HepG2 (cell line): ENCODE data around the gene ANXA10. TPM values are rescaled to one million over a fixed set of nuclear protein-coding genes. Genes with fewer than 3 reads are reported as not detected.
A peak's percentile ranks its signal among the peaks of the same experiment; 100 is the strongest.

Source experiments
- ATAC-seq: fragments of 200-7000 bp; cut with Tn5 transposase; 3 replicates; pipeline ENCODE4 v1.9.1; 2020; ENCODE audit warnings: mild to moderate bottlenecking, moderate library complexity
- BruUV-seq: library from RNA; stranded (reverse); fragments of 400-500 nt; replicated peaks from 2 replicates; lab custom pipeline; 2021; lab: Mats Ljungman, UMichigan
- CTCF ChIA-PET: fragments of 300-600 bp; formaldehyde crosslinking; extraction: SDS; loops from one replicate; lab custom pipeline; 2021; ENCODE audit warnings: low total read pairs, inconsistent platforms, low intra/inter-chr PET ratio; lab: Yijun Ruan, JAX
- POLR2A ChIA-PET: fragments of 350-600 bp; sonication (Branson Sonifier 250); formaldehyde crosslinking; loops from one replicate; lab custom pipeline; 2020; ENCODE audit warnings: antibody characterized with exemption, inconsistent platforms; lab: Yijun Ruan, JAX
- DNase-seq: peaks from one replicate; pipeline ENCODE4 v3.0.0-alpha.2; 2015; ENCODE audit warnings: low spot score
- FAIRE-seq: peaks from 3 replicates; lab custom pipeline; 2011; peaks lifted over from hg19 to GRCh38; lab: Jason Lieb, UNC
- H2AFZ ChIP-seq: one replicate; pipeline ENCODE4 v1.6.1; 2011; ENCODE audit warnings: low read length, inconsistent platforms
- H3K27ac ChIP-seq: fragments of 300-600 bp; 3 replicates; pipeline ENCODE4 v1.8.0; 2011; ENCODE audit warnings: mixed run types, mild to moderate bottlenecking, mixed read lengths, low read length, inconsistent platforms; ENCODE audit not compliant: insufficient read depth; ENCODE audit errors: extremely low read length
- H3K27me3 ChIP-seq, 2 experiments: fragments of 200-600 bp in 1 of 2; 2 replicates in 1 of 2; 3 replicates in 1 of 2; pipeline versions ENCODE4 v1.6.0 to v1.8.0; 2011; ENCODE audit warnings: low read length in 2 of 2, mild to moderate bottlenecking in 2 of 2, moderate library complexity in 2 of 2, inconsistent platforms in 1 of 2; ENCODE audit not compliant: insufficient read depth in 2 of 2, control insufficient read depth in 1 of 2
- H3K36me3 ChIP-seq, 2 experiments: fragments of 200-600 bp in 1 of 2; replicated peaks in 1 of 2; 2 replicates in 1 of 2; 3 replicates in 1 of 2; pipeline versions ENCODE4 v1.5.1 to v1.8.0; 2011; ENCODE audit warnings: low read length in 2 of 2, inconsistent platforms in 1 of 2; ENCODE audit not compliant: insufficient read depth in 2 of 2, control insufficient read depth in 1 of 2
- H3K4me1 ChIP-seq: 2 replicates; pipeline ENCODE4 v1.5.1; 2012; ENCODE audit warnings: low read length, inconsistent platforms; ENCODE audit not compliant: insufficient read depth
- H3K4me2 ChIP-seq: 2 replicates; pipeline ENCODE4 v1.6.0; 2011; ENCODE audit warnings: low read depth, low read length, inconsistent platforms
- H3K4me3 ChIP-seq, 3 experiments: fragments of 200-600 bp in 1 of 3; sonication (generic), shearing (Covaris generic) in 1 of 3; replicated peaks in 1 of 3; 2 replicates each; pipeline ENCODE4 v1.5.1; 2011 to 2016; ENCODE audit warnings: low read length in 3 of 3, inconsistent platforms in 2 of 3, low read depth in 2 of 3, mild to moderate bottlenecking in 2 of 3, control low read depth in 1 of 3, mixed read lengths in 1 of 3; ENCODE audit not compliant: insufficient read depth in 1 of 3
- H3K79me2 ChIP-seq: one replicate; pipeline ENCODE4 v1.6.1; 2011; ENCODE audit warnings: low read length, inconsistent platforms; ENCODE audit not compliant: insufficient read depth
- H3K9ac ChIP-seq: 2 replicates; pipeline ENCODE4 v1.6.0; 2011; ENCODE audit warnings: mild to moderate bottlenecking, low read depth, low read length, inconsistent platforms; ENCODE audit not compliant: insufficient read depth
- H3K9me3 ChIP-seq: 2 replicates; pipeline ENCODE4 v1.5.1; 2012; ENCODE audit warnings: mild to moderate bottlenecking, low read length
- H4K20me1 ChIP-seq: 2 replicates; pipeline ENCODE4 v1.6.0; 2011; ENCODE audit warnings: inconsistent platforms, mild to moderate bottlenecking, low read length, moderate library complexity; ENCODE audit not compliant: insufficient read depth
- FOXC1 ChIP-seq: sonication (generic); formaldehyde crosslinking; IDR thresholded peaks from 2 replicates; pipeline ENCODE4 v1.8.0; 2022; ENCODE audit warnings: mild to moderate bottlenecking, missing genetic modification reagents, borderline replicate concordance
- GLMP ChIP-seq: sonication (generic); formaldehyde crosslinking; IDR thresholded peaks from 2 replicates; pipeline ENCODE4 v1.9.0; 2021; ENCODE audit warnings: missing genetic modification reagents, mild to moderate bottlenecking, borderline replicate concordance
- HNF4A ChIP-seq: sonication (generic); formaldehyde crosslinking; IDR thresholded peaks from 2 replicates; pipeline ENCODE4 v1.4.0; 2020; ENCODE audit warnings: missing genetic modification reagents
- PAXIP1 ChIP-seq: sonication (generic); formaldehyde crosslinking; conservative IDR thresholded peaks from 2 replicates; pipeline ENCODE4 v1.4.0; 2020; ENCODE audit warnings: mild to moderate bottlenecking, missing genetic modification reagents, moderate library complexity
- PHF20 ChIP-seq: sonication (generic); formaldehyde crosslinking; IDR thresholded peaks from 2 replicates; pipeline ENCODE4 v1.5.0; 2020; ENCODE audit warnings: mild to moderate bottlenecking, missing genetic modification reagents
- PRDM4 ChIP-seq: sonication (generic); formaldehyde crosslinking; IDR thresholded peaks from 2 replicates; pipeline ENCODE4 v1.9.0; 2021; ENCODE audit warnings: missing genetic modification reagents, borderline replicate concordance
- REXO4 ChIP-seq: sonication (generic); formaldehyde crosslinking; IDR thresholded peaks from 2 replicates; pipeline ENCODE4 v1.8.0; 2022; ENCODE audit warnings: missing genetic modification reagents, mild to moderate bottlenecking, borderline replicate concordance
- RXRA ChIP-seq: sonication (generic); formaldehyde crosslinking; IDR thresholded peaks from 2 replicates; pipeline ENCODE4 v1.5.1; 2020; ENCODE audit warnings: missing genetic modification reagents
- SNAPC2 ChIP-seq: sonication (generic); formaldehyde crosslinking; IDR thresholded peaks from 2 replicates; pipeline ENCODE4 v1.8.1; 2022; ENCODE audit warnings: mild to moderate bottlenecking, missing genetic modification reagents
- TBL1XR1 ChIP-seq: fragments of 150-350 bp; IDR thresholded peaks from 2 replicates; pipeline ENCODE4 v1.6.1; 2014; ENCODE audit warnings: borderline replicate concordance, low read length; ENCODE audit not compliant: partially characterized antibody
- THRA ChIP-seq: sonication (generic); formaldehyde crosslinking; IDR thresholded peaks from 2 replicates; pipeline ENCODE4 v1.4.0; 2020; ENCODE audit warnings: missing genetic modification reagents, borderline replicate concordance
- XRCC5 ChIP-seq: fragments of 200-400 bp; formaldehyde crosslinking; optimal IDR thresholded peaks from 2 replicates; pipeline ENCODE3; 2017; ENCODE audit warnings: mild to moderate bottlenecking, low read length
- ZFP1 ChIP-seq: IDR thresholded peaks from 2 replicates; pipeline ENCODE4 v1.6.1; 2016
- ZNF326 ChIP-seq: sonication (generic); formaldehyde crosslinking; IDR thresholded peaks from 2 replicates; pipeline ENCODE4 v1.4.0; 2020; ENCODE audit warnings: missing genetic modification reagents, borderline replicate concordance
- WGBS: methylation state at CpG from one replicate; pipeline ENCODE4 v1.1.6; 2017; ENCODE audit warnings: low lambda C conversion rate; 5-methylcytosine and 5-hydroxymethylcytosine counted together
- in situ Hi-C: cut with HindIII; loops from 2 replicates; pipeline ENCODE4 v1.10.0; 2017; ENCODE audit warnings: low pct_unique_long_range_greater_than_20kb; ENCODE audit not compliant: extremely low pct_ligation_motif_present
- intact Hi-C: fragments of 100-400 bp; cut with micrococcal nuclease; formaldehyde crosslinking; loops from one replicate; pipeline ENCODE4 v1.10.0; 2022; ENCODE audit not compliant: unreplicated experiment
- polyA plus RNA-seq, 8 experiments: library from polyadenylated mRNA; depleted of rRNA in 3 of 8; stranded (reverse) in 7 of 8; unstranded in 1 of 8; fragments of >200 nt; fragmentation: Illumina TruSeq in 4 of 8; extraction: Trizol in 4 of 8; gene quantifications; 2 replicates each; pipeline versions ENCODE4 v1.2.1 to v1.2.3, GENCODE V29; 2011 to 2016; ENCODE audit warnings: low read depth in 4 of 8, missing spikeins in 1 of 8, mixed read lengths in 1 of 8; ENCODE audit not compliant: insufficient read depth in 1 of 8
- total RNA-seq, 5 experiments: library from RNA; depleted of rRNA; stranded (reverse); fragments of >200 nt; fragmentation: Illumina TruSeq; extraction: Trizol; gene quantifications; 2 replicates each; pipeline ENCODE4 v1.2.3, GENCODE V29; 2016; ENCODE audit warnings: low read depth in 1 of 5

Gene ANXA10
- total and polyA plus RNA-seq, 2 of the 13 experiments (the other 11 are each of a cell fraction or from before 2014, with no cell fraction given), result 0.08 TPM; not detected in 1

- no peak for TF ChIP-seq GLMP
Observed at GRCh38 chr4:168164045-168164444, 71.7 kb downstream of the ANXA10 start (continued).

- Histone ChIP-seq H4K20me1 (no peaks in the 10 kb centered on the region), H3K27ac (no peak overlapping the region), H3K27me3 (no peaks in the 10 kb centered on the region), H3K4me1 (peaks cover 10% of the 10 kb centered on the region), H2AFZ (no peak overlapping the region), H3K9ac (no peak overlapping the region), H3K4me3 (no peak overlapping the region), H3K4me2 (peak overlapping the region; percentile 30; the same call in 1 of the 2 replicates), H3K36me3 (no peaks in the 10 kb centered on the region), H3K9me3 (no peaks in the 10 kb centered on the region), H3K79me2 (no peaks in the 10 kb centered on the region)
- ATAC-seq (peak; percentile 33; the same call in 1 of the 3 replicates), DNase-seq (peak; percentile 20), FAIRE-seq (no peak)
- in situ Hi-C loops (no loop called here), intact Hi-C loops (no loop called here)
- POLR2A ChIA-PET, result no interaction called here
- CTCF ChIA-PET, result no interaction called here
- no TSS peak for BruUV-seq
- 4% methylated on average over 1 of the region's 1 CpG for WGBS
- TF ChIP-seq PAXIP1 (CRISPR knock-in tag) (peak; percentile 27; the same call in 1 of the 2 replicates), HNF4A (CRISPR knock-in tag) (peak; percentile 47; the same call in 1 of the 2 replicates), PRDM4 (CRISPR knock-in tag) (no peak), PHF20 (no peak), REXO4 (CRISPR knock-in tag) (no peak), ZNF326 (CRISPR knock-in tag) (no peak), SNAPC2 (CRISPR knock-in tag) (no peak), RXRA (no peak), ZFP1 (CRISPR knock-in tag) (no peak), FOXC1 (CRISPR knock-in tag) (no peak), THRA (no peak), TBL1XR1 (no peak), XRCC5 (no peak)
Observed at GRCh38 chr4:168164915-168165548, 72.7 kb downstream of the ANXA10 start.
